HG02852 (cell line): ENCODE data around the gene RCOR1.

Source experiments
- ATAC-seq: cut with Tn5 transposase; IDR thresholded peaks from one replicate; pipeline ENCODE4 v1.9.1; 2021; ENCODE audit warnings: mild to moderate bottlenecking, moderate library complexity; ENCODE audit not compliant: unreplicated experiment

The RCOR1 gene

GRCh38 chr14:102708494-102708893 lies 116.0 kb downstream of the RCOR1 start:
- no peak for ATAC-seq

GRCh38 chr14:102711207-102711606 lies 118.8 kb downstream of the RCOR1 start:
- no peak for ATAC-seq

- no peak for ATAC-seq
Measured at GRCh38 chr14:102711946-102712345, 119.5 kb downstream of the RCOR1 start.

- no peak for ATAC-seq
Measured at GRCh38 chr14:102717276-102717675, 124.8 kb downstream of the RCOR1 start.

GRCh38 chr14:102722646-102723045 lies 130.2 kb downstream of the RCOR1 start:
- ATAC-seq = no peak

- ATAC-seq = no peak
Measured at GRCh38 chr14:102723650-102724049, 131.2 kb downstream of the RCOR1 start.

GRCh38 chr14:102726191-102726949 lies 133.9 kb downstream of the RCOR1 start:
- ATAC-seq = no peak

GRCh38 chr14:102727336-102728095 lies 135.1 kb downstream of the RCOR1 start:
- ATAC-seq = no peak

GRCh38 chr14:102728501-102728900 lies 136.1 kb downstream of the RCOR1 start:
- ATAC-seq = no peak

- no peak for ATAC-seq
Measured at GRCh38 chr14:102729268-102729667, 136.8 kb downstream of the RCOR1 start.

- no peak for ATAC-seq
Measured at GRCh38 chr14:102729825-102730224, 137.4 kb downstream of the RCOR1 start.

GRCh38 chr14:102731101-102731870 lies 138.8 kb downstream of the RCOR1 start:
- ATAC-seq = no peak

GRCh38 chr14:102731871-102732800 lies 139.7 kb downstream of the RCOR1 start:
- no peak for ATAC-seq

- no peak for ATAC-seq
Measured at GRCh38 chr14:102732924-102733323, 140.5 kb downstream of the RCOR1 start.

- no peak for ATAC-seq
Measured at GRCh38 chr14:102733326-102733725, 140.9 kb downstream of the RCOR1 start.

GRCh38 chr14:102734436-102734835 lies 142.0 kb downstream of the RCOR1 start:
- ATAC-seq = no peak

- no peak for ATAC-seq
Measured at GRCh38 chr14:102736956-102737355, 144.5 kb downstream of the RCOR1 start.

- no peak for ATAC-seq
Measured at GRCh38 chr14:102737402-102738372, 145.2 kb downstream of the RCOR1 start.
